Gastroesophageal sphincter (tissue), 4 donors: Measurements from ENCODE around the gene RHOA. TPM values are rescaled to one million over a fixed set of nuclear protein-coding genes. Genes with fewer than 3 reads are reported as not detected.

Source experiments
- ATAC-seq: fragments of 150-250 bp; one replicate; pipeline ENCODE4 v1.9.1; 2016; ENCODE audit warnings: mild to moderate bottlenecking, moderate library complexity
- H3K27ac ChIP-seq, 4 donors: fragments of 200-600 bp; sonication (generic) in 3 of 4; 1 replicate in 3 of 4; 2 replicates in 1 of 4; pipeline ENCODE4 v1.5.1; 2016 to 2019
- H3K27me3 ChIP-seq: fragments of 200-600 bp; sonication (generic); one replicate; pipeline ENCODE4 v1.5.1; 2019
- H3K36me3 ChIP-seq, 2 donors: fragments of 200-600 bp; sonication (generic); one replicate each; pipeline ENCODE4 v1.5.1; 2019; ENCODE audit warnings: control low read depth in 1 of 2
- H3K4me1 ChIP-seq, 3 donors: fragments of 200-600 bp; sonication (generic); 1 replicate in 2 of 3; 2 replicates in 1 of 3; pipeline ENCODE4 v1.5.1; 2016 to 2019; ENCODE audit warnings: control low read depth in 2 of 3
- H3K4me3 ChIP-seq, 2 donors: fragments of 200-600 bp; sonication (generic); one replicate each; pipeline ENCODE4 v1.5.1; 2019; ENCODE audit warnings: mild to moderate bottlenecking in 1 of 2, moderate library complexity in 1 of 2
- H3K9me3 ChIP-seq, 3 donors: fragments of 200-600 bp; sonication (generic); one replicate each; pipeline ENCODE4 v1.5.1; 2017 to 2019; ENCODE audit warnings: control low read depth in 2 of 3
- EP300 ChIP-seq: sonication (generic); formaldehyde crosslinking; IDR thresholded peaks from one replicate; pipeline ENCODE4 v1.6.1; 2017; ENCODE audit warnings: antibody characterized with exemption, mild to moderate bottlenecking
- POLR2A ChIP-seq, 2 donors: fragments of 450-650 bp; IDR thresholded peaks; one replicate each; pipeline ENCODE4 v1.6.1; 2017; ENCODE audit warnings: antibody characterized with exemption in 2 of 2, mild to moderate bottlenecking in 2 of 2, moderate library complexity in 1 of 2
- POLR2AphosphoS5 ChIP-seq: sonication (generic); formaldehyde crosslinking; IDR thresholded peaks from one replicate; pipeline ENCODE4 v1.6.1; 2017; ENCODE audit warnings: antibody characterized with exemption
- WGBS, 2 donors: methylation state at CpG; one replicate each; pipeline ENCODE4 v1.1.5; 2018; ENCODE audit warnings: low coverage in 1 of 2; 5-methylcytosine and 5-hydroxymethylcytosine counted together
- total RNA-seq, 4 donors: library from RNA; depleted of rRNA; stranded (reverse); fragments of >200 nt; gene quantifications; one replicate each; pipeline ENCODE4 v1.1.0, GENCODE V29; 2016
- TF ChIP-seq, protein P1 (sequence below), 4 experiments: fragments of 200-600 bp in 2 of 4; fragments of 450-650 bp in 2 of 4; sonication (generic) in 1 of 4; IDR thresholded peaks; one replicate each; pipeline ENCODE4 v1.5.1; 2017 to 2019; ENCODE audit warnings: antibody characterized with exemption in 4 of 4, mild to moderate bottlenecking in 2 of 4, moderate library complexity in 2 of 4

Gene RHOA
- total RNA-seq, 4 donors from 2014 or later: 401 to 524 (median 476) TPM

DNA sequence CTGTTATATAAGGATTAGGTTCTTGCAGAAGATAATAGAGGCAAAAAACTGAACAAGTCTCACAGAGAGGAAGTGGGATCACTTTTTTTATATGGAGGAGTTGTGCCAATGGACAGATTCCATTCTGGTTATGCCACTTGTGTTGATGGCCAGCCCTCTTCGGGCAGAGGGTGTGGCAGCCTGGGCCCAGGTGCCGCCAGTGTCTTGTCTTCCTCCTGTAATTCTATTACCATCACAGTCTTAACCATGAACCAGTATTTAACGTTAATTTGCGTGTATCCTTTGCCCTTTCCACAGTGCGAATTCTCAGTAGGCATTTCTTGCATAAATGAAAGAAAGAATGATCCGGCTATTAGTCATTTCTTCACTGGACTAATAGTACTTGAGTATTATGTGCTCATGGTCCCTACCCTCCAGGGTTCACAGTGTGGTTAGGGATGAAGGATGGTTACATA lies 65.0 kb downstream of the RHOA start:
- Histone ChIP-seq H3K27ac (peak overlapping the region in 3 of 4 donors; percentile 49 to 65 (median 61)), H3K36me3 (no peaks in the 10 kb centered on the region), H3K9me3 (no peaks in the 10 kb centered on the region), H3K4me1 (peaks cover 0 to 20% (median 0%) of the 10 kb centered on the region in 3 donors), H3K27me3 (no peaks in the 10 kb centered on the region), H3K4me3 (no peak overlapping the region)
- WGBS, 2 donors: 80 to 98% methylated on average over 5 to 6 of the region's 6 CpGs
- TF ChIP-seq EP300: no peak
- no peak for TF ChIP-seq POLR2A (IDR thresholded peaks at IDR 0.05)
- TF ChIP-seq POLR2AphosphoS5: no peak
- TF ChIP-seq, protein P1, sequence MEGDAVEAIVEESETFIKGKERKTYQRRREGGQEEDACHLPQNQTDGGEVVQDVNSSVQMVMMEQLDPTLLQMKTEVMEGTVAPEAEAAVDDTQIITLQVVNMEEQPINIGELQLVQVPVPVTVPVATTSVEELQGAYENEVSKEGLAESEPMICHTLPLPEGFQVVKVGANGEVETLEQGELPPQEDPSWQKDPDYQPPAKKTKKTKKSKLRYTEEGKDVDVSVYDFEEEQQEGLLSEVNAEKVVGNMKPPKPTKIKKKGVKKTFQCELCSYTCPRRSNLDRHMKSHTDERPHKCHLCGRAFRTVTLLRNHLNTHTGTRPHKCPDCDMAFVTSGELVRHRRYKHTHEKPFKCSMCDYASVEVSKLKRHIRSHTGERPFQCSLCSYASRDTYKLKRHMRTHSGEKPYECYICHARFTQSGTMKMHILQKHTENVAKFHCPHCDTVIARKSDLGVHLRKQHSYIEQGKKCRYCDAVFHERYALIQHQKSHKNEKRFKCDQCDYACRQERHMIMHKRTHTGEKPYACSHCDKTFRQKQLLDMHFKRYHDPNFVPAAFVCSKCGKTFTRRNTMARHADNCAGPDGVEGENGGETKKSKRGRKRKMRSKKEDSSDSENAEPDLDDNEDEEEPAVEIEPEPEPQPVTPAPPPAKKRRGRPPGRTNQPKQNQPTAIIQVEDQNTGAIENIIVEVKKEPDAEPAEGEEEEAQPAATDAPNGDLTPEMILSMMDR (IDR thresholded peaks at IDR 0.05): no peak
- no peak for ATAC-seq

DNA sequence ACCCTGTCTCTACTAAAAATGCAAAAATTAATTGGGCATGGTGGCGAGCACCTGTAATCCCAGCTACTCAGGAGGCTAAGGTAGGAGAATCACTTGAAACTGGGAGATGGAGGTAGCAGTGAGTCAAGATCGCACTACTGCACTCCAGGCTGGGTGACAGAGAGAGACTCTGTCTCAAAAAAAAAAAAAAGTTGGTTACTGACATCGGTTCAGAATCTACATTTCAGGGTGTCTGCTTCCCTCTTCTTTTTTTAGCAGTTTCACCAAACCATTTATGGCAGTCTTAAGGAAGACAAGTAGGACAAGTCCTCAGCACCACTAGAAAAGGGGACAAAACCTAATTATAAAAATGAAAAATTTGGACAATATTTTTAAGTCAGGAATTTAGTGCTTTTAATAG lies 68.6 kb downstream of the RHOA start:
- TF ChIP-seq POLR2A (IDR thresholded peaks at IDR 0.05): no peak
- TF ChIP-seq EP300: no peak
- TF ChIP-seq, protein P1 (IDR thresholded peaks at IDR 0.05): no peak
- no peak for TF ChIP-seq POLR2AphosphoS5
- no peaks in the 10 kb centered on the region for H3K27me3 ChIP-seq
- no peak for ATAC-seq
- peak overlapping the region in 2 of 4 donors; percentile 6 to 92 for H3K27ac ChIP-seq
- no peak overlapping the region for H3K4me3 ChIP-seq
- H3K9me3 ChIP-seq: no peaks in the 10 kb centered on the region
- H3K36me3 ChIP-seq: no peaks in the 10 kb centered on the region
- peaks cover 0 to 32% (median 8%) of the 10 kb centered on the region in 3 donors for H3K4me1 ChIP-seq
- WGBS, 2 donors: 80% methylated on average over 1 to 3 of the region's 3 CpGs

DNA sequence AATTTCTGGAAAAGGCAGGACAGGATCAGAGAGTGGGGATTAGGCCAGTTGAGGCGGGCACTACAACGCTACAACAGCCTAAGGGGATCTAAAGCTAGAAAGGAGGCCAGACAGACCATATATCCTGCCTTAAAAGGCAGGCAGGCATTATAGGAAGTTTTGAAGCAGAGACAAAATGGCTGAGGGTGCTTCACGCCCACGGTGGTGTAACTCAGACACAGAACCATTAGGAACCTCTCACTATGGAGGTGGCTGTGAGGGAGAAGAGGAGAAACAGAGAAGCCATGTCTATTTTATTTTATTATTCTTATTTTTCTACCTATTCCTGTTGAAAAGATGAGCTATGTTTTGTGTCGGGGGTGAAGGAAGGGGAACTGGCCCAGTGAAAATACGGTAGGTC lies 69.8 kb downstream of the RHOA start:
- peaks cover 0 to under 1% of the 10 kb centered on the region in 2 donors for H3K36me3 ChIP-seq
- no peaks in the 10 kb centered on the region for H3K9me3 ChIP-seq
- no peak overlapping the region for H3K4me3 ChIP-seq
- ATAC-seq: no peak
- H3K27ac ChIP-seq: peak overlapping the region in 3 of 4 donors; percentile 32 to 94 (median 92)
- WGBS, 2 donors: 73 to 86% methylated on average over 2 to 6 of the region's 6 CpGs
- no peaks in the 10 kb centered on the region for H3K27me3 ChIP-seq
- H3K4me1 ChIP-seq: peaks cover 0 to 44% (median 10%) of the 10 kb centered on the region in 3 donors
- TF ChIP-seq POLR2A (IDR thresholded peaks at IDR 0.05): no peak
- TF ChIP-seq, protein P1 (IDR thresholded peaks at IDR 0.05): no peak
- TF ChIP-seq EP300: no peak

DNA sequence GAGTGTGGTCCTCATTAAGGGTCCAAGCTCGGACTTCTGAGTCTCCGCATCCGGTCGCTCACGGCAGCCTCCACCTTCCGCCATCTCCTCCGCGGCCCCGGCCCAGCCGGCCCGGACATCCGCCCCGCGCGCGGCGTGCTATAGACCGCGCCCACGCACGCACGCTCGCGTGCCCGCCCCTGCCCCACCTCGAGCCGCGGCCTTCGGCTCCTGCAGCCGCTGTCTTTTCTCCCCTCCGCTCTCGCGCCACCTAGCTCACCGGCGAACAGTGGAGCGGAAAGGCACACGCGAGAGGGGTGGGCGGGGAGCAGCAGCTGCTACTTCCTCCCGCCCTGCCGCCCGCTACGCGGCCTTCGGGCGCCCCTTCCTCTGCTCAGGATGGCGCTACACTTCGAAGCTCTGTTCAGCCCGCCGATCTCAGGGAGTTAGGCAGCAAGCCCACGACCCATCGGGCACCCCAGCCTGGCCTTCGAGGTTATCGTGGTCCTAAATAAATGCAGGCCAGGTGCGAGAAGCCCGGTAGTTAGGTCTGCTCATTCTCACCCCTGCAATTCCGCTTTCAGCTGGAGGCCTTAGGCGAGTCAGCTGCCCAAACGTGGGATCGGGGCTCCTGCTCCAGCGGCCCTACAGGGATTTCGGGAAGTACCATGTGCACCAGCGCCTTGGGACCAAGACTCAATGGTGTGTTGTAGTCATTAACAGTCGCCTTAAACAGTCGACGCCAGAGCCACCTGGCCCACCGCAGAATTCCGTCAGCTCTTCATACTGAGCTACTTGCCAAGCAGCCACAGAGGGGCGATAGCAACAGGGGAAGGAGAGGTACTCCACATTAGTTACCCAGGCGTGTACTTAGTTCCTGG lies 71.6 kb downstream of the RHOA start, which contains the start of gene USP4:
TSS of gene USP4 (minus strand) at position 113 of the 860 bp plus-strand sequence. CDS start at position 84, 29 bp downstream.
- Histone ChIP-seq H3K27me3 (no peaks in the 10 kb centered on the region), H3K4me1 (peaks cover 0 to 59% (median 10%) of the 10 kb centered on the region in 3 donors), H3K27ac (peak within 1 kb of the TSS; percentile 27 to 98 (median 93)), H3K4me3 (peak within 1 kb of the TSS; percentile 64 to 87), H3K36me3 (peaks cover 0 to 17% of the 10 kb centered on the region in 2 donors), H3K9me3 (no peaks in the 10 kb centered on the region)
- ATAC-seq: peak; percentile 95
- WGBS, 2 donors: 0% methylated on average over 7 of the region's 70 CpGs; no CpG with 5 or more reads in 1 of the 2 donors
- TF ChIP-seq EP300: no peak
- TF ChIP-seq, protein P1 (IDR thresholded peaks at IDR 0.05): peak in 3 of 4 experiments; percentile 39 to 71 (median 44)
- peak; percentile 75 to 85 for TF ChIP-seq POLR2A (IDR thresholded peaks at IDR 0.05)
- TF ChIP-seq POLR2AphosphoS5: peak; percentile 84
